NCI-H526 treated with DMSO at 0.1 percent for 48 hours (cell line): ENCODE measurements around the gene BAZ2B.
"Not testable (repeated sequence)": the region's sequence is repeated elsewhere in the genome, so short reads cannot be mapped to it uniquely, and the experiment has no call there.

ENCODE experiments used
- DNase-seq: peaks from one replicate; lab custom pipeline; 2025; lab: John Stamatoyannopoulos, UW

Gene BAZ2B

GRCh38 chr2:159411460-159411859 is 204.9 kb downstream of the BAZ2B start:
- no peak for DNase-seq

DNA sequence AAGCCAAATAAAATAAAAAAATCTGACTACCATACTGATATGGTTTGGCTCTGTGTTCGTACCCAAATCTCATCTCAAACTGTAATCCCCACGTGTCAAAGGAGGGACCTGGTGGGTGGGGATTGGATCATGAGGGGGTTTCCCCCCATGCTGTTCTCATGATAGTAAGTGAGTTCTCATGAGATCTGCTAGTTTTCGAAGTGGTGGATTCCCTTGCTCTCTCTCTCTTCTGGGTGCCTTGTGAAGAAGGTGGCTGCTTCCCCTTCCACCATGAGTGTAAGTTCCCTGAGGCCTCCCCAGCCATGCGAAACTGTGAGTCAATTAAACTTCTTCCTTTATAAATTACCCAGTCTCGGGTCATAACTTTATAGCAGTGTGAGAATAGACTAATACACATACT is 206.1 kb downstream of the BAZ2B start:
- DNase-seq: no peak

- no peak for DNase-seq
These were observed 207.1 kb downstream of the BAZ2B start for GRCh38 chr2:159409116-159409800.

GRCh38 chr2:159402790-159403189 is 213.6 kb downstream of the BAZ2B start:
- DNase-seq: no peak

- not testable (repeated sequence) for DNase-seq
These were observed 214.2 kb downstream of the BAZ2B start for GRCh38 chr2:159402160-159402559.

- DNase-seq: peak; percentile 57
These were observed 216.5 kb downstream of the BAZ2B start for GRCh38 chr2:159399716-159400415.

- DNase-seq: peak; percentile 64
These were observed 219.5 kb downstream of the BAZ2B start for GRCh38 chr2:159396799-159397198.

- DNase-seq: no peak
These were observed 233.8 kb downstream of the BAZ2B start for GRCh38 chr2:159382447-159383028.

DNA sequence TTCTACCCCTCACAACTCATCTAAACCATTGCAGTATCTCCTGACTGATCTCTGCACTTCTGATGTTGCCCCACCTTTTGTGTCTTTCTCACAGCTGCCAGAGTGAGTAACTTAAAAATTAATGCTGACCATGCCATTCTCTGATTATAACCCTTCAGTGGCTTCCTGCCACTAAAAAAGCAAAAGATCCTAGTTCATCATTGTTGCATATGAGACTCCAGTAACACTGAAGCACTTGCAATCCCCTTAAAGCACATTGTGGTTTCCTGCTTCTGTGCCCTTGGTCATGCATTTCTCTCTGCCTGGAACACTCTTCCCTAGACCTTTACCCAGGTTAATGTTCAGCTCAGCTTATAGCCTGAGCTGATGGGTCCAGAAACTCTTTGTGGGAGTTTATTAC is 234.8 kb downstream of the BAZ2B start:
- DNase-seq: no peak

DNA sequence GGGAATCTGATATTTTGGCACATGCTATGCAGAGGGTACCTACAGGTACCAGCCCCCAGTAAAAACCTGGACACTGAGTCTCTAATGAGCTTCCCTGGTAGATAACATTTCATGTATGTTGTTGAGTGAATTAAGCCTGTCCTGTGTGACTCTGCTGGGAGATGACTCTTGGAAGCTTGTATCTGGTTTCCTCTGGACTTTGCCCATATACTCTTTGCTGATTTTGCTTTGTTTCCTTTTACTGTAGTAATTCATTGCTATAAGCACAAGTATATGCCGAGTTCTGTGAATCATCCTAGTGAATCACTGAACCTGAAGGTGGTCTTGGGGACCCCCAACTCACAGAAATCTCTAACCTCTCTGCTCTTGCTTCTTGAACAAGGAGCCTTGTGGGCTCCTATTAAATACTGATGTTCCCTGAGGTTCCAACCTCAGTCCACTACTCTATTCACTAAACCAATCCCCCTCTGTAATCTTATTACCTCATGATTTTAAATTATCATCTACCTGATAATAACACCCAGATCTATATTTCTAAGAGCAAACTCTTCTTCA is 235.6 kb downstream of the BAZ2B start:
- DNase-seq: no peak

DNA sequence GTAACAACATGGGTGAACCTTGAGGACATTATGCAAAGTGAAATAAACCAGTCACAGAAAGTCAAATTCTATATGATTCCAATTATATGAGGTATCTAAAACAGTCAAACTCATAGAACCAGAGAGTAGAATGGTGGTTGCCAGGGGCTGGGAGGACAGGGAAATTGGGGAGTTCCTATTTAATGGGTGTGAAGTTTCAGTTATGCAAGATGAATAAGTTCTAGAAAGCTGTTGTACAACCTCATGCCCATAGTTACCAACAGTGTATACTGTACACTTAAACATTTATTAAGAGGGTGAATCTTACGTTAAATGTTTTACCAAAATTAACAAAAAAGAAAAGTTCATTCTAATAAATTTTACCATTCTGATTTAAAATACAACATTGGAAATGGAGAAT is 237.2 kb downstream of the BAZ2B start:
- no peak for DNase-seq

DNA sequence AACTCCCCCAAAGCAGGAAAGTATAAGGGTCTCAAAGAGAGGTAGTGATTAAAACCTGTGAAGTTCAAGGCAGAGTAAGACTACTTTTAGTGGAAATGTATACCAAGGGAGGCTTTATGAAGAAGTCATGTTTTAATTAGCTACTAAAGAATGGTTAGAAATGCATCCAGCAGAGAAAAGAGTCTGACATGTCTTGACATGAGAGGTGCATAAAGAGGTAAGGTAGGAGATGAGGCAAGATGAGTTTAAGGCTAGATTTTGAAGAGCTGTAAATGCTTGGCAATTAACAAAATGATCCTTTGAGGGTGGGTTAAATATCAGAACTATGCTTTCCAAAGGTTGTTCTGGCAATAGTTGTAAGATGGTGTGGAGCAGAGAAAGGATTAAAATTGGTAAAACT is 241.1 kb downstream of the BAZ2B start:
- no peak for DNase-seq

DNA sequence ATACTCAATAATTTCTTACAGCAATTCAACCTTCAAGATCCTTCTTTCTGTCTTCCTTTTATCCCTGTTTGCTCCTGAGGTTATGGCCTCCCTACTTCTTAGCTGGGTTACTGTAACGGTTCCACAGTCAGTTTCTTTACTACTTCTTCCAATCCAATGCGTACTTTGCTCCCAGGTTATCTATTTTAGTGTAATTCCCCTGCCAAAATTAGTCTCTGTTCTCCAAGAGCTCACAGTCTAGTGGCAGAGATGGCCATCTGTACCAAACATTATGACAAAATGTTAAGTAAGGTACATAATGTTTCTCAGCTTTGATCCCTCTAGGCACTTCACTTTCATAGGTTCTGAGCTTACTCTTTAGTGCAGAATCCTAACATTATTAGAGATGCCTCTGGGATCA is 244.8 kb downstream of the BAZ2B start:
- no peak for DNase-seq

GRCh38 chr2:159366538-159366937 is 249.8 kb downstream of the BAZ2B start:
- DNase-seq: no peak

DNA sequence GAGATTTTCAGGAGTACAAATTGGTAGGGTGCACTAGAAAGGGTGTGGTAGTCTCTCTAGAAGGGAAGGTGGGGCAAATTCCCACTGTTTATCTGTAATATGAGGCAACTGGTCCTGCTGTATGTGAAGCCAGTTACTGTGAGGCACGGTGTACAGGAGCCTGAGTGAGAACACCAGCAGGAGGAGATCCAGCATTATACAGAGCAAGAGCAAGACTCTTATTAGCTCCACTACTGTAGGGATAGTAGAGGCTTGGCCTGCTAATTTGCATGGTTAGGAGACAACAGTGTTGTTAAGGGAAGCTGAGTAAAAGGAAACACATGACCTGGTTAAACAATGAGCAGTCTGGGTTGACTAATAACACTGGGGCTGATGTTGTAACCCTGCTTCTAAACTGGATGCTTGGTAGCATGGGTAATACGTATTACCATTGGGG is 253.5 kb downstream of the BAZ2B start:
- no peak for DNase-seq

DNA sequence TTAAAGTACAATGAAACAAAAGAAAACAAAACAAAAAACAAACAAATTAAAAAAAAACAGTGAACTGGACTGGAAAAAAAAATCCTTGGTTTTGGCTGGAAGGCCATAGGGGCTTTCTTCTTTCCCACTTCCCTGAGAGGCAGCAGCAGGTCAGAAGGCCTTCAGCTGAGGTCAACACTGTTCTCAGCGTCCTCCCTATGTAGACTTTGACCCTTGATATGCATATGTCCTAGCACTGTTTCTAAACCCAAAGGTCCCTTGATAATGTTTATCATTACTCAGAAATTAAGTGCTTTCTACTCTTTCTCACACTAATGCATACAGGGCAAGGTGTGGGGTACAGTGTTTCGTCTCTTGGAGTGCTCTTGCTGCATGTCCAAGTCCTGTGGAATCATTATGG is 254.3 kb downstream of the BAZ2B start:
- no peak for DNase-seq

DNA sequence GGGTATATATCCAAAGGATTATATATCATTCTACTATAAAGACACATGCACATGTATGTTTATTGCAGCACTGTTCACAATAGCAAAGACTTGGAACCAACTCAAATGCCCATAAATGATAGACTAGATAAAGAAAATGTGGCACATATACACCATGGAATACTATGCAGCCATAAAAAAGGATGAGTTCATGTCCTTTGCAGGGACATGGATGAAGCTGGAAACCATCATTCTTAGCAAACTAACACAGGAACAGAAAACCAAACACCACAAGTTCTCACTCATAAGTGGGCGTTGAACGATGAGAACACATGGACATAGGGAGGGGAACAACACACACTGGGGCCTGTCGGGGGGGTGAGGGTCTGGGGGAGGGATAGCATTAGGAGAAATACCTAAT is 254.7 kb downstream of the BAZ2B start:
- DNase-seq: not testable (repeated sequence)

DNA sequence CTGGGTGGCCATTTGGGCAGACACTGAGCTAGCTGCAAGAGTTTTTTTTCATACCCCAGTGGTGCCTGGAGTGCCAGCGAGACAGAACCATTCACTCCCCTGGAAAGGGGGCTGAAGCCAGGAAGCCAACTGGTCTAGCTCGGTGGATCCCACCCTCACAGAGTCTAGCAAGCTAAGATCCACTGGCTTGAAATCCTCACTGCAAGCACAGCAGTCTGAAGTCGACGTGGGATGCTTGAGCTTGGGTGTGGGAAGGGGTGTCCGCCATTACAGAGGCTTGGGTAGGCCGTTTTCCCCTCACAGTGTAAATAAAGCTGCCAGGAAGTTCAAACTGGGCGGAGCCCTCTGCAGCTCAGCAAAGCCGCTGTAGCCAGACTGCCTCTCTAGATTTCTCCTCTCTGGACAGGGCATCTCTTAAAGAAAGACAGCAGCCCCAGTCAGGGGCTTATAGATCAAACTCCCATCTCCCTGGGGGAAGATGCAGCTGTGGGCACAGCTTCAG is 260.2 kb downstream of the BAZ2B start:
- no peak for DNase-seq

DNA sequence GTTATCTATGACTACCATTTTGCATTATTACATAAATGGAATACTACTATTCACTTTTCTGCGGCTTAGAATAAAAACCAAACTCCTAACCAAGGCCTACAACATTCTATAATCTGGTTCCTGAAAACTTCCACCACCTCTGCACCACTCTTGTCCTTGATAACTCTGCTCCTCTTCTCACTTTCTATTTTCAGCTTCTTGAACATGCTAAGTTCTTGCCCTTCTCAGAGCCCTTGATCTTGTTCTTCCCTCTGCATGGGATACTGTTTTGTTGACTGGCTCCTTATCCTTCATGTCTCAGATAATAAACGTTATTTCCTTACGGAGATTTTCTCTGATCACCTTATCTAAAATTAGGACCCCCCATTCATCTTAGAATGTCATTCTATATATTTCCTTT is 264.4 kb downstream of the BAZ2B start:
- no peak for DNase-seq

DNA sequence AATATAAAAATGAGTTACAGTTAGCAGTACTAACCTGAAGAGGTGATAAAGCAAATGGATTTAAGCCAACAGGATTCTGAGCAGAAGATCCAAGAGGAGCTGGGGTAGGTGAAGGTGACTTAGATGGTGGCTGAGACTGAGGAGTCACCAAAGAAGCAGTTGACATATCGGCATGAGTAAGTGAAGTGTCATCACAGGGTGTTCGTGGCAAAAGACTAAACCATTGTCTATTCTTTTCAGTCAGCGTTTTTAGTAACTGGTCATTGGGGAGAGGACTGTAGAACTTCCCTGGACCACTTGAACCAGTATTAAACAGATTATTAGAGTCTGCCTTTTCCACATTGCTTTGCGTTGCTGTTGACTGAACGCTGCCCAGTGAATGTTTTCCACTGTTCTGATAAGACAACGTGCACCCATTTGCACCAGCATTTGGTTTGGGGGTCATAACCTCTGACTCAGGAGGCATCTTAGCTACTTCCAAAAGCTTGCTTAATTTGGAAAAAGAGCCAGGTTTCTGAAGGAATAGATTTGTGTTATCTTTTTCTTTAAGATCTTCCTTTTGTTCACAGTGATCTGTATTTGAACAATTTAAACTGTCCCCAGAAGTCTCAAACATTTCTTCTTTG is 266.6 kb downstream of the BAZ2B start:
- no peak for DNase-seq

- no peak for DNase-seq
These were observed 289.6 kb downstream of the BAZ2B start for GRCh38 chr2:159326569-159327255.

- no peak for DNase-seq
These were observed 293.9 kb downstream of the BAZ2B start for GRCh38 chr2:159322419-159322818.
